Endodermal cell (in vitro differentiated cells): ENCODE results near the gene SEMA3A. TPM values are rescaled to one million over a fixed set of nuclear protein-coding genes. Genes with fewer than 3 reads are reported as not detected.

Source experiments
- DNase-seq: peaks from one replicate; pipeline ENCODE4 v3.0.0-alpha.2; 2017
- H3K27ac ChIP-seq: 2 replicates; pipeline ENCODE4 v1.5.1; 2013; ENCODE audit warnings: mild to moderate bottlenecking, low read depth, low read length, moderate library complexity
- H3K27me3 ChIP-seq: 2 replicates; pipeline ENCODE4 v1.6.1; 2013; ENCODE audit warnings: mild to moderate bottlenecking, low read length, moderate library complexity; ENCODE audit not compliant: insufficient read depth, control insufficient read depth, poor library complexity, severe bottlenecking
- H3K36me3 ChIP-seq: 2 replicates; pipeline ENCODE4 v1.7.0; 2013; ENCODE audit warnings: mild to moderate bottlenecking, low read length, moderate library complexity; ENCODE audit not compliant: control insufficient read depth, insufficient read depth
- H3K4me1 ChIP-seq: one replicate; pipeline ENCODE4 v1.7.0; 2013; ENCODE audit warnings: low read length; ENCODE audit not compliant: control insufficient read depth, insufficient read depth
- H3K4me3 ChIP-seq: 2 replicates; pipeline ENCODE4 v1.5.1; 2013; ENCODE audit warnings: mild to moderate bottlenecking, low read length, moderate library complexity
- H3K9ac ChIP-seq: 2 replicates; pipeline ENCODE4 v1.6.1; 2013; ENCODE audit warnings: mild to moderate bottlenecking, low read length, moderate library complexity; ENCODE audit not compliant: poor library complexity, severe bottlenecking; ENCODE audit errors: extremely low read depth
- H3K9me3 ChIP-seq: 2 replicates; pipeline ENCODE4 v1.6.1; 2013; ENCODE audit warnings: mild to moderate bottlenecking, low read length, moderate library complexity; ENCODE audit not compliant: control insufficient read depth
- H3K27ac Mint-ChIP-seq: 2 replicates; pipeline ENCODE4 v1.8.0; 2020; ENCODE audit warnings: mixed read lengths
- H3K27me3 Mint-ChIP-seq: 2 replicates; pipeline ENCODE4 v1.8.0; 2021; ENCODE audit warnings: mild to moderate bottlenecking, mixed read lengths; ENCODE audit not compliant: insufficient read depth
- H3K36me3 Mint-ChIP-seq: 2 replicates; pipeline ENCODE4 v1.8.0; 2020; ENCODE audit warnings: low read depth, mixed read lengths
- H3K4me1 Mint-ChIP-seq: 2 replicates; pipeline ENCODE4 v1.8.0; 2020; ENCODE audit warnings: mixed read lengths
- H3K4me3 Mint-ChIP-seq: 2 replicates; pipeline ENCODE4 v1.8.0; 2020; ENCODE audit warnings: mild to moderate bottlenecking, moderate library complexity, mixed read lengths
- H3K9me3 Mint-ChIP-seq: 2 replicates; pipeline ENCODE4 v1.8.0; 2020; ENCODE audit warnings: mild to moderate bottlenecking, mixed read lengths
- CTCF ChIP-seq: fragments of 200-600 bp; sonication (generic); conservative IDR thresholded peaks from 2 replicates; pipeline ENCODE4 v1.5.0; 2021; ENCODE audit warnings: antibody characterized with exemption, mild to moderate bottlenecking
- WGBS, 2 experiments: methylation state at CpG; one replicate each; pipeline versions ENCODE4 v1.1.5 to v1.1.7; 2013; ENCODE audit warnings: missing lambda C conversion rate in 2 of 2, mixed read lengths in 1 of 2; ENCODE audit not compliant: insufficient coverage in 1 of 2, insufficient read length in 1 of 2; 5-methylcytosine and 5-hydroxymethylcytosine counted together
- total RNA-seq, 2 donors: library from RNA; stranded (reverse); fragmentation: NEBNext Ultra II Directional in 1 of 2; extraction: Animal tissue kit (Norgen Biotek cat#: 25700) in 1 of 2; gene quantifications; 2 replicates in 1 of 2; 3 replicates in 1 of 2; pipeline ENCODE4 v1.2.1, GENCODE V29; 2021

SEMA3A gene
- total RNA-seq, 2 donors from 2014 or later, result 43.5 to 72.8 TPM

DNA sequence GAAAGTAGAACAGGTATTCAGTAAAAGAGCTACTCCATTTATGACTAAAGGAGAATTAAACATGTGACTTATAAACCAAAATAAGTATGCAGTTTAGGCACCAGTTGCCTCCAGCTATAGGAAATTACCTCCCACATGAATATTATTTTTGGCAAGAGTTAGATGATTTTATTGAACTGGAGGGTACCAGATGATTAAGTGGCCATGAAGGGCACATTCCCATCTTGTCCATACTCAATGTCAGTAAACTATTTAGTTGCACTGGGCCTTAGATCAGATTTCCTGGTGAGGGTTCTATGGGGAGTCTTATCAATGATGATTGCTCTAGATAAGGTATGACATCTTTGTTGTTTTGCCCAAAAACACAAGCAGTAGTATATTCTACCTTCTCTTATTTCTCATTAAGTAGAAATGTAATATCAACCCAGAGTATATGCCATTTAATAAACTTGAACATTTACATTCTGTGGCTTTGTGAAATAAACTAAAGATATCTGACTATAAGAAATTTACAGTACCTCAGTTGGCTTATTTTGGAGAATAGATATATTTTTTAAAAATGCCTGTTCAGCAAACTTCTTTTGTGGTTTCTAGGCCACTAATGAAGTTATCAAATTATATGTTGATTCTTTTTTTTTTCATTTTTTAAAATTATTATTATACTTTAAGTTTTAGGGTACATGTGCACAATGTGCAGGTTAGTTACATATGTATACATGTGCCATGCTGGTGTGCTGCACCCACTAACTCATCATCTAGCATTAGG is 145.3 kb downstream of the SEMA3A start:
- Histone ChIP-seq H3K4me1 (peaks cover 6% of the 10 kb centered on the region), H3K9me3 (no peaks in the 10 kb centered on the region), H3K36me3 (peaks cover 9% of the 10 kb centered on the region), H3K27ac (no peak overlapping the region), H3K4me3 (no peak overlapping the region), H3K27me3 (no peaks in the 10 kb centered on the region), H3K9ac (no peak overlapping the region)
- Mint-ChIP-seq H3K9me3 (peaks cover 7% of the 10 kb centered on the region), H3K36me3 (peaks cover 16% of the 10 kb centered on the region), H3K4me1 (peaks cover 3% of the 10 kb centered on the region), H3K27ac (no peak overlapping the region), H3K27me3 (no peaks in the 10 kb centered on the region), H3K4me3 (no peak overlapping the region)
- no peak for DNase-seq
- TF ChIP-seq CTCF, result no peak

- no peak for DNase-seq
- Mint-ChIP-seq H3K4me1 (peaks cover 4% of the 10 kb centered on the region), H3K27me3 (no peaks in the 10 kb centered on the region)
Observed at GRCh38 chr7:84047085-84047484, 147.5 kb downstream of the SEMA3A start.

DNA sequence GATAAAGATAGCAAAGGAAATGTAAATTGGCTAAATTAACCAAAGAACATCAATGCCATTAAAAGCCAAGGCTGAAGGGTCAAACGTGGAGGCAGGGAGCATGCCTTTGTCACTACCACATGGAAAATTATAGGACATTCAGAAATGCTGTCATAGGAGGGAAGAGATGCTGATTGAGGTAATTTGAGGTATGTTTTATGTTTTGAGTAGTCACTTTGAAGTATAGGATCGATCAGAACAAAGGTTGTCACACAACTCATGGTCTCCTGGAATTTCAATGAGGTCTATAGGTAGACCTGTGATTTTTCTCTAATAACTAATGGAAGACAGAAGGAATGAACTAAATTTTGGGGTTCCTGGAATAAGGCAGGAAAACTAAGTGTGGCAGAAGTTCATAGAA is 149.8 kb downstream of the SEMA3A start:
- Histone ChIP-seq H3K36me3 (peaks cover 18% of the 10 kb centered on the region), H3K4me1 (peaks cover 9% of the 10 kb centered on the region), H3K27me3 (no peaks in the 10 kb centered on the region), H3K27ac (no peak overlapping the region), H3K9me3 (no peaks in the 10 kb centered on the region), H3K9ac (no peak overlapping the region), H3K4me3 (no peak overlapping the region)
- peaks cover 20% of the 10 kb centered on the region for H3K4me1 Mint-ChIP-seq
- no peaks in the 10 kb centered on the region for H3K9me3 Mint-ChIP-seq
- no peak for DNase-seq
- 87 to 94% methylated on average over 2 of the region's 2 CpGs for WGBS, 2 experiments
- no peak overlapping the region for H3K27ac Mint-ChIP-seq
- TF ChIP-seq CTCF, result no peak
- no peak overlapping the region for H3K4me3 Mint-ChIP-seq
- peaks cover 22% of the 10 kb centered on the region for H3K36me3 Mint-ChIP-seq
- H3K27me3 Mint-ChIP-seq, result no peaks in the 10 kb centered on the region

More at GRCh38 chr7:84047085-84047484, 147.5 kb downstream of the SEMA3A start:
- no peak overlapping the region for H3K4me3 Mint-ChIP-seq
- peaks cover 6% of the 10 kb centered on the region for H3K4me1 ChIP-seq
- no peak overlapping the region for H3K27ac Mint-ChIP-seq
- H3K4me3 ChIP-seq, result no peak overlapping the region
- peaks cover 18% of the 10 kb centered on the region for H3K36me3 ChIP-seq
- TF ChIP-seq CTCF, result no peak
- WGBS, 2 experiments, result 81% methylated on average over 2 of the region's 2 CpGs; no CpG with 5 or more reads in 1 of the 2 experiments
- H3K27ac ChIP-seq, result no peak overlapping the region
- H3K27me3 ChIP-seq, result no peaks in the 10 kb centered on the region
- no peak overlapping the region for H3K9ac ChIP-seq
- H3K9me3 ChIP-seq, result no peaks in the 10 kb centered on the region
- H3K9me3 Mint-ChIP-seq, result peaks cover 2% of the 10 kb centered on the region
- H3K36me3 Mint-ChIP-seq, result peaks cover 23% of the 10 kb centered on the region
